Neutrophil (primary cell): ENCODE measurements around the gene DMAC2.
"Not testable (repeated sequence)": the region's sequence is repeated elsewhere in the genome, so short reads cannot be mapped to it uniquely, and the experiment has no call there.

Experiments
- H3K27ac ChIP-seq: fragments of 200-600 bp; sonication (generic); 2 replicates; pipeline ENCODE4 v1.5.1; 2016; ENCODE audit warnings: mild to moderate bottlenecking, moderate library complexity
- H3K27me3 ChIP-seq: fragments of 200-600 bp; sonication (generic); 2 replicates; pipeline ENCODE4 v1.6.0; 2016; ENCODE audit warnings: mild to moderate bottlenecking
- H3K36me3 ChIP-seq: fragments of 200-600 bp; sonication (generic); 2 replicates; pipeline ENCODE4 v1.5.1; 2017
- H3K4me1 ChIP-seq, 2 experiments: fragments of 200-600 bp in 1 of 2; sonication (generic) in 1 of 2; 1 replicate in 1 of 2; 2 replicates in 1 of 2; pipeline versions ENCODE4 v1.5.1 to v1.6.1; 2013 to 2016; ENCODE audit warnings: low read depth in 1 of 2, low read length in 1 of 2, mild to moderate bottlenecking in 1 of 2, moderate library complexity in 1 of 2; ENCODE audit not compliant: control insufficient read depth in 1 of 2, insufficient read depth in 1 of 2
- H3K4me3 ChIP-seq, 2 experiments: fragments of 200-600 bp in 1 of 2; sonication (generic) in 1 of 2; 1 replicate in 1 of 2; 2 replicates in 1 of 2; pipeline ENCODE4 v1.5.1; 2013 to 2016; ENCODE audit warnings: low read depth in 1 of 2, low read length in 1 of 2, mild to moderate bottlenecking in 1 of 2, moderate library complexity in 1 of 2
- H3K9me3 ChIP-seq: fragments of 200-600 bp; sonication (generic); 2 replicates; pipeline ENCODE4 v1.5.1; 2016
- TF ChIP-seq, protein P1 (sequence below): fragments of 200-600 bp; sonication (generic); IDR thresholded peaks from 2 replicates; pipeline ENCODE4 v1.5.1; 2016; ENCODE audit warnings: antibody characterized with exemption

DMAC2 gene

DNA sequence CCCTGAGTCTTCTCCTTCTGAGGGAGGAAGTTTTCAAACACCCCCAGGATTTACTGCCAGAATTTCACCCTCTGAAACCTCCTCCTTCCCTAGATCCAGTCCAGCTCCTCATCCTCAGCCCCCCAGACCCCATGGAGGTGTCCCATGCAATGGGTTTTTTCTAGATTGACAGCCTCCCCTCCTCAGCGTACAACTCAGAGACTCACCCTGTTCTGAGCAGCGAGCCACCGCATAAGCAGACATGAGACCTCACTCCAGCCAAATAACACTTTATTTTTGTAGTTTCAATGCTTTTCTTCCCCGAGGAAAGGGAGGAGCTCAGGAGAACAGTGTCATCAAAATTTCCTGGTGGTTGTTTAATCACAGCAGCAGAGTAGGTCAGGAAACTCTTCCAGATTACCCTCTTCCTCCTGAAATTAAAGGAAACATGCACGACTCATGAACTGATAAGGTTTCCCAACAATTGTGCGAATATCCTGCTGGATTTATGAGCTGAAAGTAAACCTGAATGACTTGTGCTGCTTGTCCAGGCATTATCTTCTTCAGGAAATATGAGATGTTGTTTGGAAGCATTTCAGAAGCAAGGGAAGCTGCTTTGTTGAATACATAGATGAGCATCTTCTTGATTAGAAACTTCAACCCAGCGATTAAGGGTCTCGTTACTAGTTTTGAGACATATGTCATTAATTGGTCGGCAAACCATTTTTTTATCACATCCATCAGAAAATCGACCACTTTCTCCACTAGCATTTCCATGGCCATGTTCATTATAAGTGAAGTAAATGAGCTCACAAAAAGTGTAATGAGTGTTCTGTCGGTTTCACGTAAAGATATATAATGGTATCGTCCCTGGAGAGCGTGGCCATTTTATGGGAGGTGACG, 39.4 kb upstream of the DMAC2 start:
- no peak overlapping the region for H3K27ac ChIP-seq
- no peaks in the 10 kb centered on the region for H3K36me3 ChIP-seq
- TF ChIP-seq, protein P1, sequence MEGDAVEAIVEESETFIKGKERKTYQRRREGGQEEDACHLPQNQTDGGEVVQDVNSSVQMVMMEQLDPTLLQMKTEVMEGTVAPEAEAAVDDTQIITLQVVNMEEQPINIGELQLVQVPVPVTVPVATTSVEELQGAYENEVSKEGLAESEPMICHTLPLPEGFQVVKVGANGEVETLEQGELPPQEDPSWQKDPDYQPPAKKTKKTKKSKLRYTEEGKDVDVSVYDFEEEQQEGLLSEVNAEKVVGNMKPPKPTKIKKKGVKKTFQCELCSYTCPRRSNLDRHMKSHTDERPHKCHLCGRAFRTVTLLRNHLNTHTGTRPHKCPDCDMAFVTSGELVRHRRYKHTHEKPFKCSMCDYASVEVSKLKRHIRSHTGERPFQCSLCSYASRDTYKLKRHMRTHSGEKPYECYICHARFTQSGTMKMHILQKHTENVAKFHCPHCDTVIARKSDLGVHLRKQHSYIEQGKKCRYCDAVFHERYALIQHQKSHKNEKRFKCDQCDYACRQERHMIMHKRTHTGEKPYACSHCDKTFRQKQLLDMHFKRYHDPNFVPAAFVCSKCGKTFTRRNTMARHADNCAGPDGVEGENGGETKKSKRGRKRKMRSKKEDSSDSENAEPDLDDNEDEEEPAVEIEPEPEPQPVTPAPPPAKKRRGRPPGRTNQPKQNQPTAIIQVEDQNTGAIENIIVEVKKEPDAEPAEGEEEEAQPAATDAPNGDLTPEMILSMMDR, result no peak
- no peaks in the 10 kb centered on the region for H3K4me1 ChIP-seq
- peaks cover 92% of the 10 kb centered on the region for H3K27me3 ChIP-seq
- no peaks in the 10 kb centered on the region for H3K9me3 ChIP-seq
- H3K4me3 ChIP-seq, result no peak overlapping the region

DNA sequence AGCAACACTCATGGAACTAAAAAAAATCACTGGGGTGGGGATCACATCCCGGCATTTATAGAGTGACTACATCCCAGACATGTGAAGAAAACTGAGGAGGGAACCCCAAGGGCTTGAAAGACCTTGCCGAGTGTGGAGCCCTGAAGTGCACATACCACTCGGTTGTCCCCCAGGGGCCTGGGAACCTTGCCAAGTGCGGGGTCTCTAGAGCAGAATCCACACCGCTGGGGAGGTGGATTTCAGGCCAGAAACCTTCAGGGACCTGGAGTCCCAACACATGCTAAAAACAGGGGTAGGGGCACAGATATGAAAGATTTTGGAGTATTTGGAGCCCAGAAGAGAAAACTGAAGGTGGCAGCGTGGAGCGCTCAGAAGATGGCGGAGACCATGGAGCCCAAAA, 38.5 kb upstream of the DMAC2 start:
- Histone ChIP-seq H3K27ac (no peak overlapping the region), H3K4me1 (no peaks in the 10 kb centered on the region), H3K9me3 (no peaks in the 10 kb centered on the region), H3K27me3 (peaks cover 92% of the 10 kb centered on the region), H3K4me3 (no peak overlapping the region), H3K36me3 (no peaks in the 10 kb centered on the region)
- TF ChIP-seq, protein P1, result no peak

DNA sequence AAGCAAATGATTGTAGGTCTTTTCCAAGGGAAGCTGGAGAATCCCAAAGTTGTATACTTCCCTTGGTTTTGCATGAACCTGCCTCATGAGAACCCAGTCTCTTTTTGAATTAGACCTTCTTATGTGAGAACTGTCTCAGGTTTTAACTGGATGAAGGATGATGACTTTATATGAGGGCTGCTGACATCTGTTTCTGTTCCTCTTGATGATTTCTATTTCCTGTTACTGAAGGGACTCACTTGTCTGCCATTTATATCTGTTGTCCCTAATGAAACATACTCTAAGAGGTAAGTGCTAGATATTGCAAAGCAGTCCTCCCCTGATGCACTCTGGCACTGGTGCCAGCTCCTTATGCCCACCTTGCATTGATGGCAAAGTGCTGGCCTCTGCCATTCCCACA, 36.9 kb upstream of the DMAC2 start:
- no peak overlapping the region for H3K27ac ChIP-seq
- no peaks in the 10 kb centered on the region for H3K9me3 ChIP-seq
- H3K4me1 ChIP-seq, result no peaks in the 10 kb centered on the region
- no peak overlapping the region for H3K4me3 ChIP-seq
- TF ChIP-seq, protein P1, result no peak
- H3K27me3 ChIP-seq, result peaks cover 94% of the 10 kb centered on the region
- H3K36me3 ChIP-seq, result no peaks in the 10 kb centered on the region

DNA sequence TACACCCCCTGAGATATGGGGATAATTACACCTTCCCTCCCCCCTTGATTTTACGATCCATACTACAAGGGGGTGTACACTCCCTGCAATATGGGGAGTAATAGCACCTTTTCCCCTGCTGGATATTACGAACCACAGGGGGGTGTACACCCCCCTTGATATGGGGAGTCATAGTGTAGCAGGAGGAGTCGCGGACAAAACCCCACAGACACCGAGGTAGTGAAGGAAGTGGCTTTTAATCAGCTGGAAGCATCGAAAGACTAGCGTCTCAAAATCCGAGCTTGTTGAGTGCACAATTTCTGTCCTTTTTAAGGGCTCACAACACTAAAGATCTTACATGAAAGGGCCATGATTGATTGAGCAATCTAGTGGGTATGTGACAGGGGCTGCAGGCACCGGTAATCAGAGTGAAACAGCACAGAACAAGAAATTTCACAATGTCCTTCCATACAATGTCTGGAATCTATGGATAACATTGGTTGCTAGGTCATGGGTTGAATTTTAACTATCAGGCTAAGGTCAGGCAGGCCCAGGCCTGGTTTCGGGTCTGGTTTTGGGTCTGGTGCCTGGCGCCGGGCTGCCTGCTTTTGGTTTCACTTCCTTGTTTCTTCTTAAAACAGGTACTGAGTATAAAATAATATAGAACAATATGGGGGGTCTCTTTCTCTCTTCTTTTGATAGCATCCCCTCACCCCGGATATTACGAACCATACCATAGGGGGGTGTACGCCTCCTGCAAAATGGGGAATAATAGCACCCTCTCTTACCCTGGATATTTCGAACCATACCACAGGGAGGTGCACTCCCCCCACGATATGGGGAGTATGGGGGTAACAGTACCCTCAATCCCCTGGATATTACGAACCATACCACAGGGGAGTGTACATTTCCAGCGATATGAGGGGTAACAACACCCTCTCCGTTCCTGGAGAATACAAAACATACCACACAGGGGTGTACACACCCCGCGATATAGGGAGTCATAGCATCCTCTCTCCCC, 23.8 kb upstream of the DMAC2 start:
- H3K36me3 ChIP-seq, H3K9me3 ChIP-seq, H3K4me1 ChIP-seq, H3K27ac ChIP-seq: not testable (repeated sequence)
- peak overlapping the region; percentile 8 to 27 for H3K4me3 ChIP-seq
- H3K27me3 ChIP-seq, result peaks cover 100% of the 10 kb centered on the region

DNA sequence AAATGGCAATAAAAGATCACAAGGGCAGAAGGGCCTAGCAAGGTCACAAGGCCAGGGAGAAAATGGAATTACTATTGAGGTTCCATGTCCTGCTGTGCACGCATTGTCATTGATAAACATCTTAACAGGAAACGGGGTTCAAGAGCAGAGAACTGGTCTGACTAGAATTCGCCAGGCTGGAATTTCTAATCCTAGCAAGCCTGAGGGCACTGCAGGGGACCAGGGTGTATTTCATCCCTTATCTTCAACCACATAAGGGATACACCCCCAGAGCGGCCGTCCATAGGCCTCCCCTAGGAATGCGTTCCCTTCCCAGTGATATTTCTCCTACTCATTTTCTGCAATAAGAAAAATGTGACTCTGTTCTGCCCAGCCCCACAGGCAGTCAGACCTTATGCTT, 22.8 kb upstream of the DMAC2 start:
- Histone ChIP-seq H3K36me3 (no peaks in the 10 kb centered on the region), H3K9me3 (no peaks in the 10 kb centered on the region), H3K4me1 (peaks cover 0 to 4% of the 10 kb centered on the region in 2 experiments), H3K4me3 (no peak overlapping the region), H3K27me3 (peaks cover 100% of the 10 kb centered on the region), H3K27ac (no peak overlapping the region)
- TF ChIP-seq, protein P1, result no peak
